Stomach (tissue), 4 donors: ENCODE data around the gene PCAT6.

Experiments
- EP300 ChIP-seq: sonication (generic); formaldehyde crosslinking; IDR thresholded peaks from one replicate; pipeline ENCODE4 v1.6.1; 2017; ENCODE audit warnings: antibody characterized with exemption
- POLR2A ChIP-seq, 4 donors: fragments of 450-650 bp; IDR thresholded peaks; one replicate each; pipeline ENCODE4 v1.6.1; 2016; ENCODE audit warnings: antibody characterized with exemption in 4 of 4, control low read depth in 2 of 4, mild to moderate bottlenecking in 1 of 4, moderate library complexity in 1 of 4
- POLR2AphosphoS5 ChIP-seq, 3 donors: sonication (generic); formaldehyde crosslinking; IDR thresholded peaks; one replicate each; pipeline ENCODE4 v1.6.1; 2016; ENCODE audit warnings: antibody characterized with exemption in 3 of 3
- TF ChIP-seq, protein P1 (sequence below), 7 experiments: fragments of 450-650 bp in 4 of 7; fragments of 200-600 bp in 3 of 7; sonication (generic) in 3 of 7; IDR thresholded peaks; one replicate each; pipeline ENCODE4 v1.5.1; 2016 to 2019; ENCODE audit warnings: antibody characterized with exemption in 7 of 7, control low read depth in 2 of 7, mild to moderate bottlenecking in 1 of 7

DNA sequence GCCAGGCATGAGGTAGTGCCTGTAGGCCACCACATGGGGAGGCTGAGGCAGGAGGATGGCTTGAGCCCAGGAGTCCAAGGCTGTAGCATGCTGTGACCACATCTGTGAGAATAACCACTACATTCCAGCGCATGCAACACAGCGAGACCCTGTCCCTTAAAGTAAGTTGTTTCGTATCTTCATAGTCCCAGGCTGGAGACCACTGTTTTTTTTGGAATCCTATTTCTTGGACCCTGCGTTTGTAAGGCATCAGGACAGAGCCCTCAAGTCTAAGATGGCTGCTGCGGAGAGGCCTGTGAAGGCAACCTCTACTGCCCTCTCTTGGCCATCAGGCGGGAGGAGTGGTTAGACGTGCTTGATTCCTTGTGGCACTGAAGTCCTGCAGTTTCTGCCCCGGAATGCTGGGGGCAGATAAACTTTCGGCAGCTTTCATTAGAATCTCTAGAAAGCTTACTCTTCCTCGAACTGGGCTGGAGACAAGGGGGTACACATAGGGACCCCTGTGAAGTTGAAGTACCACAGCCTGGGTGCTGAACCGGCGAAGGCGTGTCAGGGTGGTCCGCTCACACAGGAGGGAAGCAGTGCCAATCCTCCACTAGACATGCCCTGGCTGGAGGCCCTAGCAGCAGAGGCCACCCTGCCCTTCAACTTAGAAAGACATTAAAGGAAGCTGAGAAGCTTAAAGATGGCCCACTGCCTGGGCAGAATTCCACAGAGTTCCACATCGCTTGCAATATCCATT lies 41.6 kb downstream of the PCAT6 start:
- no peak for TF ChIP-seq POLR2AphosphoS5 (IDR thresholded peaks at IDR 0.05)
- no peak for TF ChIP-seq EP300
- TF ChIP-seq, protein P1, sequence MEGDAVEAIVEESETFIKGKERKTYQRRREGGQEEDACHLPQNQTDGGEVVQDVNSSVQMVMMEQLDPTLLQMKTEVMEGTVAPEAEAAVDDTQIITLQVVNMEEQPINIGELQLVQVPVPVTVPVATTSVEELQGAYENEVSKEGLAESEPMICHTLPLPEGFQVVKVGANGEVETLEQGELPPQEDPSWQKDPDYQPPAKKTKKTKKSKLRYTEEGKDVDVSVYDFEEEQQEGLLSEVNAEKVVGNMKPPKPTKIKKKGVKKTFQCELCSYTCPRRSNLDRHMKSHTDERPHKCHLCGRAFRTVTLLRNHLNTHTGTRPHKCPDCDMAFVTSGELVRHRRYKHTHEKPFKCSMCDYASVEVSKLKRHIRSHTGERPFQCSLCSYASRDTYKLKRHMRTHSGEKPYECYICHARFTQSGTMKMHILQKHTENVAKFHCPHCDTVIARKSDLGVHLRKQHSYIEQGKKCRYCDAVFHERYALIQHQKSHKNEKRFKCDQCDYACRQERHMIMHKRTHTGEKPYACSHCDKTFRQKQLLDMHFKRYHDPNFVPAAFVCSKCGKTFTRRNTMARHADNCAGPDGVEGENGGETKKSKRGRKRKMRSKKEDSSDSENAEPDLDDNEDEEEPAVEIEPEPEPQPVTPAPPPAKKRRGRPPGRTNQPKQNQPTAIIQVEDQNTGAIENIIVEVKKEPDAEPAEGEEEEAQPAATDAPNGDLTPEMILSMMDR (IDR thresholded peaks at IDR 0.05) = peak in 4 of 7 experiments; percentile 13 to 51 (median 39)
- TF ChIP-seq POLR2A (IDR thresholded peaks at IDR 0.05) = no peak
